Adrenal gland (tissue), 12 donors: Measurements from ENCODE around the gene TRIP6. TPM values are rescaled to one million over a fixed set of nuclear protein-coding genes. Genes with fewer than 3 reads are reported as not detected.

ENCODE experiments used
- DNase-seq, 7 donors: peaks; one replicate each; pipeline ENCODE4 v3.0.0-alpha.2; 2019 to 2020
- H3K27ac ChIP-seq, 5 donors: fragments of 200-600 bp; sonication (generic) in 4 of 5; 1 replicate in 3 of 5; 2 replicates in 2 of 5; pipeline versions ENCODE4 v1.5.1 to v1.8.0; 2016 to 2020; ENCODE audit warnings: mild to moderate bottlenecking in 1 of 5
- H3K27me3 ChIP-seq: fragments of 200-600 bp; 2 replicates; pipeline ENCODE4 v1.8.0; 2021
- H3K36me3 ChIP-seq, 2 donors: fragments of 200-600 bp; replicated peaks in 1 of 2; 1 replicate in 1 of 2; 2 replicates in 1 of 2; pipeline versions ENCODE4 v1.5.1 to v1.8.0; 2018 to 2022
- H3K4me1 ChIP-seq, 2 donors: fragments of 200-600 bp; replicated peaks in 1 of 2; 1 replicate in 1 of 2; 2 replicates in 1 of 2; pipeline versions ENCODE4 v1.5.1 to v1.8.0; 2018 to 2021
- H3K4me3 ChIP-seq, 4 donors: fragments of 200-600 bp; sonication (generic) in 3 of 4; one replicate each; pipeline ENCODE4 v1.5.1; 2016 to 2018
- H3K9me3 ChIP-seq, 3 donors: fragments of 200-600 bp; sonication (generic) in 1 of 3; replicated peaks in 1 of 3; 1 replicate in 2 of 3; 2 replicates in 1 of 3; pipeline versions ENCODE4 v1.5.1 to v1.8.0; 2016 to 2021
- POLR2A ChIP-seq, 2 donors: fragments of 450-650 bp; IDR thresholded peaks; one replicate each; pipeline ENCODE4 v1.6.1; 2017; ENCODE audit warnings: antibody characterized with exemption in 2 of 2, mild to moderate bottlenecking in 2 of 2, moderate library complexity in 1 of 2
- WGBS, 4 donors: extraction: QIAGEN DNeasy Blood & Tissue Kit in 2 of 4; methylation state at CpG; one replicate each; pipeline versions ENCODE4 v1.1.5 to v1.1.7; 2013 to 2017; 5-methylcytosine and 5-hydroxymethylcytosine counted together
- intact Hi-C, 2 donors: fragments of 100-400 bp; cut with DNase I; formaldehyde crosslinking; loops; one replicate each; pipeline versions ENCODE4 v1.14.1 to v1.15.0; 2022 to 2023
- polyA plus RNA-seq, 3 donors: library from polyadenylated mRNA; stranded (reverse); fragments of 200-250 nt in 2 of 3; fragments of 350-450 nt in 1 of 3; fragmentation: Illumina TruSeq in 1 of 3; extraction: RNeasy Lipid Tissue Mini Kit (QIAGEN cat#74804) in 1 of 3; gene quantifications; one replicate each; pipeline ENCODE4 v1.2.3, GENCODE V29; 2013 to 2014
- total RNA-seq, 9 donors: library from RNA; depleted of rRNA in 4 of 9; stranded (reverse); fragments of >200 nt in 4 of 9; fragments of 120-200 nt in 1 of 9; fragmentation: NEBNext Ultra II Directional in 1 of 9; extraction: Animal tissue kit (Norgen Biotek cat#: 25700) in 1 of 9; gene quantifications; one replicate each; pipeline versions ENCODE4 v1.1.0 to v1.2.4, GENCODE V29; 2013 to 2023
- TF ChIP-seq, protein P1 (sequence below), 6 experiments: fragments of 450-650 bp in 4 of 6; fragments of 200-600 bp in 2 of 6; sonication (generic) in 1 of 6; IDR thresholded peaks; 1 replicate in 5 of 6; 2 replicates in 1 of 6; pipeline versions ENCODE4 v1.5.1 to v1.8.0; 2016 to 2021; ENCODE audit warnings: antibody characterized with exemption in 6 of 6, mild to moderate bottlenecking in 2 of 6, moderate library complexity in 1 of 6
- donor health status: healthy with polysubstance abuse.
- donor health status: Bipolar disorder and iron deficiency.
- donor health status: DM: yes; HTN: yes; CAD: no.
- donor health status: DM: no; HTN: no; CAD: no.
- donor health status: DM: no; HTN: no; CAD: no.
- donor health status: DM: yes; HTN: yes; CAD: no.

Gene TRIP6
- total and polyA plus RNA-seq, 12 donors = 6.1 to 105 (median 69.2) TPM

- 47 to 60% (median 55%) methylated on average over 10 of the region's 10 CpGs for WGBS, 4 donors
- H3K27ac ChIP-seq = peak overlapping the region in 1 of 5 donors; percentile 9
- intact Hi-C loops = no loop called here
- no peak overlapping the region for H3K4me3 ChIP-seq
- H3K9me3 ChIP-seq = no peaks in the 10 kb centered on the region
- peaks cover 20 to 22% of the 10 kb centered on the region in 2 donors for H3K4me1 ChIP-seq
- peak in 3 of 7 donors; percentile 52 to 64 (median 55) for DNase-seq
- peaks cover 0 to 17% of the 10 kb centered on the region in 2 donors for H3K36me3 ChIP-seq
- H3K27me3 ChIP-seq = no peaks in the 10 kb centered on the region
- no peak for TF ChIP-seq POLR2A (IDR thresholded peaks at IDR 0.05)
- TF ChIP-seq, protein P1, sequence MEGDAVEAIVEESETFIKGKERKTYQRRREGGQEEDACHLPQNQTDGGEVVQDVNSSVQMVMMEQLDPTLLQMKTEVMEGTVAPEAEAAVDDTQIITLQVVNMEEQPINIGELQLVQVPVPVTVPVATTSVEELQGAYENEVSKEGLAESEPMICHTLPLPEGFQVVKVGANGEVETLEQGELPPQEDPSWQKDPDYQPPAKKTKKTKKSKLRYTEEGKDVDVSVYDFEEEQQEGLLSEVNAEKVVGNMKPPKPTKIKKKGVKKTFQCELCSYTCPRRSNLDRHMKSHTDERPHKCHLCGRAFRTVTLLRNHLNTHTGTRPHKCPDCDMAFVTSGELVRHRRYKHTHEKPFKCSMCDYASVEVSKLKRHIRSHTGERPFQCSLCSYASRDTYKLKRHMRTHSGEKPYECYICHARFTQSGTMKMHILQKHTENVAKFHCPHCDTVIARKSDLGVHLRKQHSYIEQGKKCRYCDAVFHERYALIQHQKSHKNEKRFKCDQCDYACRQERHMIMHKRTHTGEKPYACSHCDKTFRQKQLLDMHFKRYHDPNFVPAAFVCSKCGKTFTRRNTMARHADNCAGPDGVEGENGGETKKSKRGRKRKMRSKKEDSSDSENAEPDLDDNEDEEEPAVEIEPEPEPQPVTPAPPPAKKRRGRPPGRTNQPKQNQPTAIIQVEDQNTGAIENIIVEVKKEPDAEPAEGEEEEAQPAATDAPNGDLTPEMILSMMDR (IDR thresholded peaks at IDR 0.05) = no peak
Measured at GRCh38 chr7:100863406-100863950, 3.7 kb upstream of the TRIP6 start.

DNA sequence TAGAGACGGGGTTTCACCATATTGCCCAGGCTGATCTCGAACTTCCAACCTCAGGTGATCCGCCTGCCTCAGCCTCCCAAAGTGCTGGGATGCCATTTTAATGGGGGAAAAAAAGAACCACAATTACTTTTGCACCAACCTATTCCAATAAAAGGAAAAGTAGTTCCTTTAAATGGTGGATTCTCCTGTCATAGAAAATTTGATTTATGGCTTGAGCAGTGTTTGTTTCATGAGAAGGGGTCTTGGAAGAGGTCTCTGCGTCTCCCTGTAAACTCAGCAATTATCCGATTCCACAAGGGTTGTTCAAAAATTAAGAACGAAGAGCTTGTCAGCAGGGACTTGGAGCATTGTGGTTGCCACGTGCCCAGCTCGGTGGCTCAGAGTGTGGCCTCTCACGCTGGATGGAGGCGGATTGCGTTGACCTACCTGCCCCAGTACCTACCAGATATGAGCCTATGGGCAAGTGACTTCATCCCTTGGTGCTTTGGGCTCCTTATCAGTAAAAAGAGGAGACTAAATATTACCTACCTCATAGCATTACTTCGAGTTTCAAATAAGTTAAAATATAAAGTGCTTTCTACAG, 2.8 kb upstream of the TRIP6 start:
- no peak for TF ChIP-seq POLR2A (IDR thresholded peaks at IDR 0.05)
- TF ChIP-seq, protein P1 (IDR thresholded peaks at IDR 0.05) = no peak
- intact Hi-C loops = no loop called here
- H3K4me1 ChIP-seq = peaks cover 23 to 25% of the 10 kb centered on the region in 2 donors
- no peaks in the 10 kb centered on the region for H3K27me3 ChIP-seq
- no peaks in the 10 kb centered on the region for H3K9me3 ChIP-seq
- H3K4me3 ChIP-seq = no peak overlapping the region
- H3K36me3 ChIP-seq = peaks cover 0 to 17% of the 10 kb centered on the region in 2 donors
- no peak overlapping the region for H3K27ac ChIP-seq
- WGBS, 4 donors = 89 to 95% (median 91%) methylated on average over 12 of the region's 12 CpGs
- DNase-seq = no peak

- H3K27me3 ChIP-seq = no peaks in the 10 kb centered on the region
- peaks cover 23 to 25% of the 10 kb centered on the region in 2 donors for H3K4me1 ChIP-seq
- H3K4me3 ChIP-seq = no peak overlapping the region
- H3K9me3 ChIP-seq = no peaks in the 10 kb centered on the region
- peaks cover 0 to 17% of the 10 kb centered on the region in 2 donors for H3K36me3 ChIP-seq
- WGBS, 4 donors = 76 to 87% (median 81%) methylated on average over 15 to 17 of the region's 17 CpGs
- DNase-seq = no peak
- no peak for TF ChIP-seq POLR2A (IDR thresholded peaks at IDR 0.05)
- TF ChIP-seq, protein P1 (IDR thresholded peaks at IDR 0.05) = no peak
- H3K27ac ChIP-seq = peak overlapping the region in 3 of 5 donors; percentile 92 to 99 (median 96)
- intact Hi-C loops = no loop called here
Measured at GRCh38 chr7:100865372-100865911, 1.7 kb upstream of the TRIP6 start.

GRCh38 chr7:100865938-100866728, 1.1 kb upstream of the TRIP6 start:
- peak; percentile 86 to 94 (median 91) for DNase-seq
- Histone ChIP-seq H3K36me3 (peaks cover 0 to 17% of the 10 kb centered on the region in 2 donors), H3K9me3 (no peaks in the 10 kb centered on the region), H3K4me3 (peak overlapping the region in 1 of 4 donors; percentile 94), H3K4me1 (peaks cover 23 to 25% of the 10 kb centered on the region in 2 donors), H3K27me3 (no peaks in the 10 kb centered on the region), H3K27ac (peak overlapping the region; percentile 82 to 99 (median 96))
- intact Hi-C loops = no loop called here
- 34 to 67% (median 51%) methylated on average over 2 to 46 of the region's 46 CpGs for WGBS, 4 donors
- no peak for TF ChIP-seq POLR2A (IDR thresholded peaks at IDR 0.05)
- TF ChIP-seq, protein P1 (IDR thresholded peaks at IDR 0.05) = no peak
